Keratinocyte (primary cell): ENCODE measurements around the gene ITGB2. TPM values are rescaled to one million over a fixed set of nuclear protein-coding genes. Genes with fewer than 3 reads are reported as not detected.

ENCODE experiments used
- DNase-seq: peaks from one replicate; pipeline ENCODE4 v3.0.0-alpha.2; 2011; ENCODE audit warnings: low read depth, missing footprints, low spot score
- FAIRE-seq: peaks from 2 replicates; lab custom pipeline; 2011; peaks lifted over from hg19 to GRCh38; lab: Jason Lieb, UNC
- H2AFZ ChIP-seq: 2 replicates; pipeline ENCODE4 v1.6.0; 2012; ENCODE audit warnings: low read length, control low read depth, inconsistent platforms; ENCODE audit not compliant: control insufficient read depth
- H3K27ac ChIP-seq: 2 replicates; pipeline ENCODE4 v1.5.1; 2011; ENCODE audit warnings: low read length; ENCODE audit not compliant: control insufficient read depth, insufficient read depth
- H3K27me3 ChIP-seq: 3 replicates; pipeline ENCODE4 v1.6.0; 2011; ENCODE audit warnings: low read length; ENCODE audit not compliant: control insufficient read depth, insufficient read depth; ENCODE audit errors: extremely low read depth
- H3K36me3 ChIP-seq, 2 experiments: 2 replicates in 1 of 2; 3 replicates in 1 of 2; pipeline ENCODE4 v1.5.1; 2011; ENCODE audit warnings: low read length in 2 of 2, mild to moderate bottlenecking in 1 of 2; ENCODE audit not compliant: control insufficient read depth in 2 of 2, insufficient read depth in 2 of 2; ENCODE audit errors: extremely low read depth in 1 of 2
- H3K4me1 ChIP-seq: 3 replicates; pipeline ENCODE4 v1.5.1; 2011; ENCODE audit warnings: low read length; ENCODE audit not compliant: control insufficient read depth, insufficient read depth; ENCODE audit errors: extremely low read depth
- H3K4me2 ChIP-seq: 3 replicates; pipeline ENCODE4 v1.6.0; 2011; ENCODE audit warnings: low read depth, low read length; ENCODE audit not compliant: control insufficient read depth, insufficient read depth; ENCODE audit errors: extremely low read depth
- H3K4me3 ChIP-seq, 3 experiments: fragments of 200-600 bp in 1 of 3; sonication (generic) in 1 of 3; 2 replicates in 2 of 3; 3 replicates in 1 of 3; pipeline ENCODE4 v1.5.1; 2011 to 2016; ENCODE audit warnings: low read length in 3 of 3, mild to moderate bottlenecking in 3 of 3, control low read depth in 2 of 3, inconsistent platforms in 1 of 3, low read depth in 1 of 3, mixed read lengths in 1 of 3, mixed run types in 1 of 3, moderate library complexity in 1 of 3; ENCODE audit not compliant: control insufficient read depth in 2 of 3, insufficient read depth in 2 of 3; ENCODE audit errors: extremely low read depth in 1 of 3
- H3K79me2 ChIP-seq: 2 replicates; pipeline ENCODE4 v1.6.0; 2012; ENCODE audit warnings: low read length; ENCODE audit not compliant: control insufficient read depth, insufficient read depth
- H3K9ac ChIP-seq: 3 replicates; pipeline ENCODE4 v1.6.0; 2011; ENCODE audit warnings: low read length; ENCODE audit not compliant: control insufficient read depth, insufficient read depth; ENCODE audit errors: extremely low read depth
- H3K9me1 ChIP-seq: 3 replicates; pipeline ENCODE4 v1.6.0; 2011; ENCODE audit warnings: low read length; ENCODE audit not compliant: control insufficient read depth, insufficient read depth; ENCODE audit errors: extremely low read depth
- H3K9me3 ChIP-seq: 2 replicates; pipeline ENCODE4 v1.5.1; 2012; ENCODE audit warnings: low read depth, low read length; ENCODE audit not compliant: control insufficient read depth
- H4K20me1 ChIP-seq: 3 replicates; pipeline ENCODE4 v1.6.0; 2011; ENCODE audit warnings: low read length; ENCODE audit not compliant: control insufficient read depth, insufficient read depth; ENCODE audit errors: extremely low read depth
- EZH2 ChIP-seq: IDR thresholded peaks from one replicate; pipeline ENCODE4 v1.6.1; 2012; ENCODE audit warnings: inconsistent platforms, mild to moderate bottlenecking, low read length, moderate library complexity
- dilution Hi-C: fragments of 300-500 bp; cut with MboI; formaldehyde crosslinking; loops from one replicate; pipeline ENCODE4 v1.7.0; 2020; ENCODE audit warnings: low sequenced_read_pairs; ENCODE audit not compliant: extremely low pct_ligation_motif_present
- polyA plus RNA-seq, 5 experiments: library from polyadenylated mRNA; depleted of rRNA in 3 of 5; stranded (reverse) in 3 of 5; stranded (forward) in 1 of 5; unstranded in 1 of 5; fragments of >200 nt; gene quantifications; 1 replicate in 1 of 5; 2 replicates in 3 of 5; 3 replicates in 1 of 5; pipeline versions ENCODE4 v1.2.1 to v1.2.3, GENCODE V29; 2011 to 2012; ENCODE audit warnings: missing spikeins in 2 of 5, low read depth in 1 of 5, low replicate concordance in 1 of 5
- TF ChIP-seq, protein P1 (sequence below), 3 experiments: IDR thresholded peaks in 1 of 3; conservative IDR thresholded peaks in 1 of 3; optimal IDR thresholded peaks in 1 of 3; 2 replicates in 2 of 3; 3 replicates in 1 of 3; pipeline versions ENCODE3 to v1.5.1; 2011; ENCODE audit warnings: low read length in 3 of 3, mild to moderate bottlenecking in 3 of 3, moderate library complexity in 2 of 3, control low read depth in 1 of 3, inconsistent platforms in 1 of 3; ENCODE audit not compliant: insufficient read depth in 2 of 3; ENCODE audit errors: extremely low read depth in 1 of 3

Gene ITGB2
- polyA plus RNA-seq, 1 donor (not counting 4 experiments of a cell fraction or from before 2014, with no cell fraction given) = 0.55 TPM

DNA sequence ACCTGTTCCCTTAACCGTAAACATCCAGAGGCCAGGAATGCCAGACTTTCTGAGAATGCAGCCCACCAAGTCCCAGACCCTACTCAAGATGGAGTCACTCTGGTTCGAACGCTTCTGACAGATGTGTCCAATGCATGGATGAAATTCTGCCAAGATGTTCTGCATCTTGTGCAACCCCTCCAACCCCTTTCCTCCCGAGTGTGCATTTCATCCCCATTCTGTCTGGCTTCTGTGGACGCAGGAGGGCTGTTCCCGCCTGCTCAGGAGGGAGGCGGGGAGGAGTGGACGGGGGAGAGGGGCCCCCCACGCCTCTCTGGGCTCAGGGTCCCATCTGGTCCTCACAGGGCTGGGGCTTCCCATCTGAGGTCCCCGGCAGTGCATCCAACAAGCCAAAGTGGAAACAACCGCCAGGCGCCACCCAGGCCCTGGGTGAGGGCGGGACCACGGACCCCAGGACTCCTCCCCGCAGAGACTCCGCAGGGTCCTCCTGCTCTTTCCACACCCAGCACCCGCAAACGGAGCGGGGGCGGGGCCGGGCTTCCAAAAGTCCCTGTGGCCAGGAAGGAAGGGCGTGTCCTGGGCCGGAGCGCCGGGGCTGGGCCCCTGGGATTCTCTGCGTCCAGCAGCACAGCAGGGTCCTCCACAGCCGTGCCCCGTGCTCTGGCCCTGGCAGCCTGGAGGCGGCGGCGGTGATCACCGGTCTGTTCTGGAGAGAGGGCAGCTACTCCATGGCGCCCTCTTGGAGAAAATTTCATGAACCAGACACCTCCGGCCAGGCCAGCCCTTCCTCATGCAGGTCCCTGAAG, 75.1 kb downstream of the ITGB2 start:
- no peak for TF ChIP-seq EZH2
- TF ChIP-seq, protein P1, sequence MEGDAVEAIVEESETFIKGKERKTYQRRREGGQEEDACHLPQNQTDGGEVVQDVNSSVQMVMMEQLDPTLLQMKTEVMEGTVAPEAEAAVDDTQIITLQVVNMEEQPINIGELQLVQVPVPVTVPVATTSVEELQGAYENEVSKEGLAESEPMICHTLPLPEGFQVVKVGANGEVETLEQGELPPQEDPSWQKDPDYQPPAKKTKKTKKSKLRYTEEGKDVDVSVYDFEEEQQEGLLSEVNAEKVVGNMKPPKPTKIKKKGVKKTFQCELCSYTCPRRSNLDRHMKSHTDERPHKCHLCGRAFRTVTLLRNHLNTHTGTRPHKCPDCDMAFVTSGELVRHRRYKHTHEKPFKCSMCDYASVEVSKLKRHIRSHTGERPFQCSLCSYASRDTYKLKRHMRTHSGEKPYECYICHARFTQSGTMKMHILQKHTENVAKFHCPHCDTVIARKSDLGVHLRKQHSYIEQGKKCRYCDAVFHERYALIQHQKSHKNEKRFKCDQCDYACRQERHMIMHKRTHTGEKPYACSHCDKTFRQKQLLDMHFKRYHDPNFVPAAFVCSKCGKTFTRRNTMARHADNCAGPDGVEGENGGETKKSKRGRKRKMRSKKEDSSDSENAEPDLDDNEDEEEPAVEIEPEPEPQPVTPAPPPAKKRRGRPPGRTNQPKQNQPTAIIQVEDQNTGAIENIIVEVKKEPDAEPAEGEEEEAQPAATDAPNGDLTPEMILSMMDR (optimal IDR thresholded peaks at IDR 0.05 in 1 of 3, IDR thresholded peaks at IDR 0.05 in 1 of 3, conservative IDR thresholded peaks at IDR 0.05 in 1 of 3; ENCODE audit: extremely low read depth in 1 of 3, insufficient read depth in 2 of 3, low read length in 3 of 3) = peak; percentile 36 to 63 (median 53)
- H3K4me2 ChIP-seq = peak overlapping the region; percentile 92
- H4K20me1 ChIP-seq = no peaks in the 10 kb centered on the region
- H2AFZ ChIP-seq = peak overlapping the region; percentile 56
- dilution Hi-C loops = no loop called here
- no peak for DNase-seq
- H3K27me3 ChIP-seq = peaks cover 15% of the 10 kb centered on the region
- no peak for FAIRE-seq
- H3K36me3 ChIP-seq = peaks cover 10 to 16% of the 10 kb centered on the region in 2 experiments
- no peaks in the 10 kb centered on the region for H3K79me2 ChIP-seq
- H3K9me3 ChIP-seq = no peaks in the 10 kb centered on the region
- H3K27ac ChIP-seq = no peak overlapping the region
- peaks cover 13% of the 10 kb centered on the region for H3K4me1 ChIP-seq
- H3K9ac ChIP-seq = peak overlapping the region; percentile 56
- peak overlapping the region; percentile 7 to 62 (median 49) for H3K4me3 ChIP-seq
- no peaks in the 10 kb centered on the region for H3K9me1 ChIP-seq

DNA sequence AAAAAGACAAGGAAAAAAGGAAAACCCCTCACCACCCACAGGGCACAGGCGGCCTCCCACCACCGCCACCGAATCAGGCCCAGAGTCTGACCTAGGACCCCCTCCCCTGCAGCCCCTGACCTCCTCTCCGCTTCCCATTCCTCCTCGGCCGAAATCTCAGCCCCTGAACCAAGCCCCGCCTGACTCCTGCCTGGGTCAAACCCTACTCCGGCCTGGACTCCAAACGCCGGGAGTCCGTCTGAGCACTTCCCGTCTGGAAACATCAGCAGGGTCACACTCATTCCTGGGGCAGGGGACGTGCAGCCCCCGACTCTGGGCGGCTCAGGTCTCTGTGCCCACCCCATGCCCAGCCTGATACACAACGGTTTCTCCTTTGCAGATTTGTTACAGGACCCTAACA, 76.4 kb downstream of the ITGB2 start:
- dilution Hi-C loops = no loop called here
- Histone ChIP-seq H3K36me3 (peaks cover 1 to 5% of the 10 kb centered on the region in 2 experiments), H3K9ac (no peak overlapping the region), H4K20me1 (no peaks in the 10 kb centered on the region), H2AFZ (no peak overlapping the region), H3K27me3 (peaks cover 15% of the 10 kb centered on the region), H3K27ac (no peak overlapping the region), H3K4me3 (no peak overlapping the region), H3K9me3 (no peaks in the 10 kb centered on the region), H3K4me2 (no peak overlapping the region), H3K9me1 (no peaks in the 10 kb centered on the region), H3K79me2 (no peaks in the 10 kb centered on the region), H3K4me1 (peaks cover 13% of the 10 kb centered on the region)
- FAIRE-seq (no peak), DNase-seq (no peak)
- no peak for TF ChIP-seq EZH2
- TF ChIP-seq, protein P1 (optimal IDR thresholded peaks at IDR 0.05 in 1 of 3, IDR thresholded peaks at IDR 0.05 in 1 of 3, conservative IDR thresholded peaks at IDR 0.05 in 1 of 3; ENCODE audit: extremely low read depth in 1 of 3, insufficient read depth in 2 of 3, low read length in 3 of 3) = no peak
